Measurements from ENCODE around the gene ATF4.

GRCh38 chr22:39482768-39483167 is 37.6 kb upstream of the ATF4 start:
- TF ChIP-seq CTCF (conservative IDR thresholded peaks at IDR 0.05; ENCODE audit: low read depth, low read length): no peak
- no peak for TF ChIP-seq EZH2phosphoT487 (IDR thresholded peaks at IDR 0.05; ENCODE audit: borderline replicate concordance, low read length)
